Measurements from ENCODE around the gene CNOT11. TPM values are rescaled to one million over a fixed set of nuclear protein-coding genes. Genes with fewer than 3 reads are reported as not detected.

Gene CNOT11
- total RNA-seq, 1 experiment from 2014 or later, result 68.6 TPM

DNA sequence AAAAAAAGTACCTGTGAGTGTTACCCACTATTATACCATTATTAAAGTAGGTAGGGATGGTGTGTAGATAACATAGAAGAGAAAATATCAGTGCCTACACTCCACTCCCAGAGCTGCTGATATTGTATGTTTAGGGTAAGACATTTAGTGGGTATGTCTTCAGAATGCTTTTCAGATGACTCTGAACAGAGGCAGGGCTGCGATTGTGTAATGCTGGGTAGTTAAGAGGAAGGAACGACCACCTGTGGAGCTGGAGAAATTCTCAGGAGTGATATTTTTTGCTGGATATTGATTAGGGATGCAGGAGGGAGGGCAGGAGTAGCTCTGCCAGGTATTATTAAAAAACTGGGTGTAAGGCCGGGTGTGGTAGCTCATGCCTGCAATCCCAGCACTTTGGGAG, 2.8 kb downstream of the CNOT11 start:
- Histone ChIP-seq H3K36me3 (replicated peaks; ENCODE audit: control insufficient read depth, insufficient read depth, low read length) (no peaks in the 10 kb centered on the region; the same call in none of the 2 replicates), H3K4me3 (ENCODE audit: insufficient read depth, low read depth, low read length) (no peak overlapping the region), H3K27me3 (ENCODE audit: control insufficient read depth, insufficient read depth, low read length) (no peaks in the 10 kb centered on the region)
- no peak for DNase-seq

DNA sequence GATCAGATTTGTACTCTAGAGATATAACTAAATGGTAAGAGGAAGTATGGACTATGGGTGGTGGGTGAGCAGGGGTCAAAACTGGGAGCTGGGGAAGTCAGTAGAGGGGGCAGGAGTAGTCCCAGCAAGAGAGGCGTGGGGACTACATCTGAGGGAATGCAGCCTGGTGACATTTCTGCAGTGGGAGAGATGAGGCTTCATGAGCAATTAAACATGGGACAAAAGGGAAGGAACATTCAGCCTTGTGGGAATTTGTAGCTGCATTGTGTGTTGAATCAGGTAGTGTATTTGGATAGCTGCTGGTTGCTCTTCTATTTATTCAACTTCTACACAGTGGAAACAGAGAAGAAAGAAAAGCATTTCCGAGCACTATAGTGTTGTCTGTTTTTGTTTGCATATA, 3.6 kb downstream of the CNOT11 start:
- no peaks in the 10 kb centered on the region for H3K27me3 ChIP-seq (ENCODE audit: control insufficient read depth, insufficient read depth, low read length)
- no peak for DNase-seq

GRCh38 chr2:101258804-101259203, 6.1 kb downstream of the CNOT11 start:
- Histone ChIP-seq H3K36me3 (replicated peaks; ENCODE audit: control insufficient read depth, insufficient read depth, low read length) (peaks cover 11% of the 10 kb centered on the region), H3K4me3 (ENCODE audit: insufficient read depth, low read depth, low read length) (no peak overlapping the region), H3K27me3 (ENCODE audit: control insufficient read depth, insufficient read depth, low read length) (no peaks in the 10 kb centered on the region)
- no peak for DNase-seq

More for the DNA sequence above, 3.6 kb downstream of the CNOT11 start:
- Histone ChIP-seq H3K4me3 (ENCODE audit: insufficient read depth, low read depth, low read length) (no peak overlapping the region), H3K36me3 (replicated peaks; ENCODE audit: control insufficient read depth, insufficient read depth, low read length) (no peaks in the 10 kb centered on the region; the same call in none of the 2 replicates)

- H3K36me3 ChIP-seq (replicated peaks; ENCODE audit: control insufficient read depth, insufficient read depth, low read length), result peaks cover 14% of the 10 kb centered on the region
- no peak for DNase-seq
- H3K4me3 ChIP-seq (ENCODE audit: insufficient read depth, low read depth, low read length), result no peak overlapping the region
These were observed 9.5 kb downstream of the CNOT11 start for GRCh38 chr2:101262142-101262541.

GRCh38 chr2:101263377-101263800, 10.7 kb downstream of the CNOT11 start:
- DNase-seq, result no peak
- H3K36me3 ChIP-seq (replicated peaks; ENCODE audit: control insufficient read depth, insufficient read depth, low read length), result peaks cover 14% of the 10 kb centered on the region
- H3K4me3 ChIP-seq (ENCODE audit: insufficient read depth, low read depth, low read length), result no peak overlapping the region
- no peaks in the 10 kb centered on the region for H3K27me3 ChIP-seq (ENCODE audit: control insufficient read depth, insufficient read depth, low read length)

More at GRCh38 chr2:101262142-101262541, 9.5 kb downstream of the CNOT11 start:
- no peaks in the 10 kb centered on the region for H3K27me3 ChIP-seq (ENCODE audit: control insufficient read depth, insufficient read depth, low read length)

- Histone ChIP-seq H3K27me3 (ENCODE audit: control insufficient read depth, insufficient read depth, low read length) (no peaks in the 10 kb centered on the region), H3K36me3 (replicated peaks; ENCODE audit: control insufficient read depth, insufficient read depth, low read length) (peaks cover 14% of the 10 kb centered on the region), H3K4me3 (ENCODE audit: insufficient read depth, low read depth, low read length) (no peak overlapping the region)
- no peak for DNase-seq
These were observed 11.8 kb downstream of the CNOT11 start for GRCh38 chr2:101264360-101264939.

GRCh38 chr2:101265893-101266499, 13.3 kb downstream of the CNOT11 start:
- H3K4me3 ChIP-seq (ENCODE audit: insufficient read depth, low read depth, low read length), result no peak overlapping the region
- peak; percentile 41 for DNase-seq
- H3K36me3 ChIP-seq (replicated peaks; ENCODE audit: control insufficient read depth, insufficient read depth, low read length), result peaks cover 19% of the 10 kb centered on the region
- H3K27me3 ChIP-seq (ENCODE audit: control insufficient read depth, insufficient read depth, low read length), result no peaks in the 10 kb centered on the region

- Histone ChIP-seq H3K4me3 (ENCODE audit: insufficient read depth, low read depth, low read length) (no peak overlapping the region), H3K27me3 (ENCODE audit: control insufficient read depth, insufficient read depth, low read length) (no peaks in the 10 kb centered on the region), H3K36me3 (replicated peaks; ENCODE audit: control insufficient read depth, insufficient read depth, low read length) (peaks cover 14% of the 10 kb centered on the region)
- DNase-seq, result no peak
These were observed 15.3 kb downstream of the CNOT11 start for GRCh38 chr2:101267671-101268656.

DNA sequence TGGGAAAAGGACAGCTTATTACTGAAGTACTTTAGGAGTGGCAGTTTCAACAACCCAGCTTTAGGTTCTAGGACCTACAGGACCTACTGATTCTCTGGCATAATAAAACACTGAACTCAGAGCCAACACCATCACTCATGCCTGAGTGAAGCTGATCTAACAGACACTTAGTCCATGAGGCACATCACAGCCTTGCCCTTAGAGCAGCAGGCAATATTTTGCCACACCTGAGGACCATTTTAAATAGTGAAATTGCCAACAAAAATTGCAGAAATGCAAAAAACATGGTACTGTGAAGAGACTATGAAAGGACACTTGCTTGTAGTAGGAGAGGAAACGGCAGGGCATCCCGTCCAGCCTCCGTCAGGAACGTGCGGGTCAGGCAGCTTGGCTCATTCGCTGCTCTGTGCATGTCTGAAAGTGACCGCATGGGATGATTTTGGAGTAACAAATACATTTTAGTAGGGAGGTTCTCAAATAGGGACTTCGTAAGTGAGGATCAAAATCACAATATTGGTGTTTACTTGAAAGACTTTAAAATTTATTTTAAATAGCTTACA, 18.1 kb downstream of the CNOT11 start:
- H3K36me3 ChIP-seq (replicated peaks; ENCODE audit: control insufficient read depth, insufficient read depth, low read length), result peaks cover 12% of the 10 kb centered on the region
- no peak for DNase-seq
- H3K4me3 ChIP-seq (ENCODE audit: insufficient read depth, low read depth, low read length), result no peak overlapping the region
- H3K27me3 ChIP-seq (ENCODE audit: control insufficient read depth, insufficient read depth, low read length), result no peaks in the 10 kb centered on the region

DNA sequence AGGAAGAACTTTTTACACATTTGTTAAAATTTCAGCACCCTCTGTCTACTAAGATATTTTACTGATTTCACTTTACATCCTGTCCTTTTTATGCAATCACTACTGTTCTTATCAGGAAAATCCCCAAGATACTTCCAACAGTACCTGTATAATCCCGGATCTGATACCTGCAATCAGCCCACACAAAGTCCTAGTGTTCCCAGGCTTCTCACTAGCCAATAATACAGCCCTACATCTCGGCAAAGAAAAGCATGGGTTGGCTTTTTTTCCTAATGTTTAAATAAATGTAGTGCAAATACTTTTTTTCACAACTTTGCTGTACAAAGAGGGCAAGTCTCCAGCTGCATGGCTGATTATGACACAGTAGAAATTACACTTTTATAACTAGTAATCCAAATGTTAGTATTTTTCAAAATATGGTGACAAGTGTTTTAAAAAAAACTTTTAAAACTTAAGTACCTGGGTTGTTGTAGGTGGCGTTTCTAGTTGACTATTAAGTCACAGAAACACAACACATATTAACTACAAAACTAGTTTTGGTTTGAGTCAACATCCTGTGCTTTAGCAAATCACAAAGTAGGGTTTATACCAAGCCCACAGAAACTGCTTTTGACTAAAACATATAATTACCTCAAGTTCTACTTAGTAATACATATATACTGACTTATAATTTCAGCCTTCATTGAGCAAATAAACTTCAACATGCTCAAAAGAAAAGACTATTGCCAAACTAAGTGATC, 19.5 kb downstream of the CNOT11 start:
- Histone ChIP-seq H3K27me3 (ENCODE audit: control insufficient read depth, insufficient read depth, low read length) (no peaks in the 10 kb centered on the region), H3K36me3 (replicated peaks; ENCODE audit: control insufficient read depth, insufficient read depth, low read length) (peaks cover 10% of the 10 kb centered on the region), H3K4me3 (ENCODE audit: insufficient read depth, low read depth, low read length) (no peak overlapping the region)
- no peak for DNase-seq

DNA sequence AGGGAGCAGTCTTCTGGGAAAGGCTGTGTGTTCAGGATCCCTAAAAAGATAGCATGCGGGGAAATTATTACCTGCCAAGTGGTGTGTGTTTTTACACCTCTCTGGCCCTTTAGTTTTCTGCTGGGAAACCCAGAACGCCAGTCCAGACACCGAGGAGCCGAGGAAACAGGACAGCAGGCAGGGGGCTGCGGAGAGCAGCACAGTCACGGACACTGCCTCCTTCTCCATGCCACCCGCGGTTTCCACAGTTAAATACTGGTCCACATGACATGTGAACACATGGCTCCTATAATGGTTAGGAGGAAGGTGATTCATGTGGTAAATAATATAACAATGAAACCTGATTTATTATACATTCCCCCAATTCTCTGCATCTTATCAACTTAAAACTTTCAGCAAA, 20.4 kb downstream of the CNOT11 start:
- no peak overlapping the region for H3K4me3 ChIP-seq (ENCODE audit: insufficient read depth, low read depth, low read length)
- peaks cover 10% of the 10 kb centered on the region for H3K36me3 ChIP-seq (replicated peaks; ENCODE audit: control insufficient read depth, insufficient read depth, low read length)
- H3K27me3 ChIP-seq (ENCODE audit: control insufficient read depth, insufficient read depth, low read length), result no peaks in the 10 kb centered on the region
- DNase-seq, result peak; percentile 45

- H3K4me3 ChIP-seq (ENCODE audit: insufficient read depth, low read depth, low read length), result no peak overlapping the region
- H3K36me3 ChIP-seq (replicated peaks; ENCODE audit: control insufficient read depth, insufficient read depth, low read length), result peaks cover 12% of the 10 kb centered on the region
- no peaks in the 10 kb centered on the region for H3K27me3 ChIP-seq (ENCODE audit: control insufficient read depth, insufficient read depth, low read length)
- DNase-seq, result no peak
These were observed 21.5 kb downstream of the CNOT11 start for GRCh38 chr2:101274142-101274541.

GRCh38 chr2:101277111-101277510, 24.4 kb downstream of the CNOT11 start:
- Histone ChIP-seq H3K27me3 (ENCODE audit: control insufficient read depth, insufficient read depth, low read length) (no peaks in the 10 kb centered on the region), H3K36me3 (replicated peaks; ENCODE audit: control insufficient read depth, insufficient read depth, low read length) (peaks cover 13% of the 10 kb centered on the region), H3K4me3 (ENCODE audit: insufficient read depth, low read depth, low read length) (no peak overlapping the region)
- no peak for DNase-seq

DNA sequence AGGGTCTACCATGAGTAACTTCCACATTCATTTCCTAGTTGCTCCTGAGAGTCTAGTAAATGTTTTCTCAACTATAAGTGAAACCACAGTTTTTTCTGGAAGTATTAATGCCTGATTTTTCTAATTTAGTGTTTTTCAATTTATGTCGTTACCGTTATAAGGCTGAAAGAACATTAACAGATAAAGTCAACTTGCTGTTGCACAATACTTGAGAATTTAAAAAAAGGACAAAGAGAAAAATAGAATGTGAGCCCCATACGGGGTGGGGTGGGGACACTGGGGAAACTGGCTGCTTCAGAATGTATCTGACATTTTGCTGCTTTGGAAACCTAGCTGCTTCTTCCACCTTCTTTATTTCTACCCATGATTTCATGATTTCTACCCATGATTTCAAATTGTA, 26.2 kb downstream of the CNOT11 start:
- H3K27me3 ChIP-seq (ENCODE audit: control insufficient read depth, insufficient read depth, low read length), result no peaks in the 10 kb centered on the region
- H3K36me3 ChIP-seq (replicated peaks; ENCODE audit: control insufficient read depth, insufficient read depth, low read length), result peaks cover 16% of the 10 kb centered on the region
- H3K4me3 ChIP-seq (ENCODE audit: insufficient read depth, low read depth, low read length), result no peak overlapping the region
- no peak for DNase-seq
